Stomach smooth muscle (tissue), 2 donors: ENCODE results near the gene EGFL7.

Experiments
- H3K27ac ChIP-seq: one replicate; pipeline ENCODE4 v1.7.0; 2013; ENCODE audit warnings: mild to moderate bottlenecking, low read length, inconsistent platforms
- H3K27me3 ChIP-seq, 2 donors: one replicate each; pipeline ENCODE4 v1.7.0; 2013; ENCODE audit warnings: low read length in 2 of 2; ENCODE audit not compliant: insufficient read depth in 2 of 2, control insufficient read depth in 1 of 2
- H3K36me3 ChIP-seq, 2 donors: one replicate each; pipeline ENCODE4 v1.7.0; 2013; ENCODE audit warnings: low read length in 2 of 2; ENCODE audit not compliant: control insufficient read depth in 2 of 2, insufficient read depth in 2 of 2
- H3K4me1 ChIP-seq: one replicate; pipeline ENCODE4 v1.7.0; 2013; ENCODE audit warnings: low read length; ENCODE audit not compliant: control insufficient read depth, insufficient read depth
- H3K4me3 ChIP-seq, 2 donors: one replicate each; pipeline ENCODE4 v1.7.0; 2013; ENCODE audit warnings: low read length in 2 of 2
- H3K9ac ChIP-seq, 2 donors: one replicate each; pipeline ENCODE4 v1.7.0; 2013; ENCODE audit warnings: low read length in 2 of 2, mild to moderate bottlenecking in 1 of 2
- H3K9me3 ChIP-seq, 2 donors: one replicate each; pipeline ENCODE4 v1.7.0; 2013; ENCODE audit warnings: low read length in 2 of 2; ENCODE audit not compliant: control insufficient read depth in 2 of 2
- donor health status: healthy.
- donor health status: Pancreatic carcinoma.

EGFL7 gene

GRCh38 chr9:136684799-136685198, 22.1 kb downstream of the EGFL7 start:
- Histone ChIP-seq H3K27ac (no peak overlapping the region), H3K4me3 (no peak overlapping the region), H3K9me3 (no peaks in the 10 kb centered on the region), H3K4me1 (peaks cover 23% of the 10 kb centered on the region), H3K9ac (no peak overlapping the region), H3K36me3 (no peaks in the 10 kb centered on the region), H3K27me3 (no peaks in the 10 kb centered on the region)

- no peaks in the 10 kb centered on the region for H3K36me3 ChIP-seq
- H3K27ac ChIP-seq, result no peak overlapping the region
- H3K9me3 ChIP-seq, result no peaks in the 10 kb centered on the region
- no peaks in the 10 kb centered on the region for H3K27me3 ChIP-seq
- H3K4me1 ChIP-seq, result peaks cover 23% of the 10 kb centered on the region
- H3K4me3 ChIP-seq, result no peak overlapping the region
- H3K9ac ChIP-seq, result peak overlapping the region in 1 of 2 donors; percentile 69
Observed at GRCh38 chr9:136685216-136685615, 22.5 kb downstream of the EGFL7 start.

GRCh38 chr9:136685790-136686533, 23.2 kb downstream of the EGFL7 start:
- Histone ChIP-seq H3K4me3 (peak overlapping the region; percentile 69 to 79), H3K27ac (no peak overlapping the region), H3K27me3 (no peaks in the 10 kb centered on the region), H3K36me3 (no peaks in the 10 kb centered on the region), H3K9me3 (no peaks in the 10 kb centered on the region), H3K4me1 (peaks cover 26% of the 10 kb centered on the region), H3K9ac (peak overlapping the region; percentile 60 to 69)

- H3K27me3 ChIP-seq, result no peaks in the 10 kb centered on the region
- no peaks in the 10 kb centered on the region for H3K36me3 ChIP-seq
- H3K9me3 ChIP-seq, result no peaks in the 10 kb centered on the region
- peak overlapping the region; percentile 60 to 69 for H3K9ac ChIP-seq
- no peak overlapping the region for H3K27ac ChIP-seq
- peak overlapping the region; percentile 69 to 79 for H3K4me3 ChIP-seq
- H3K4me1 ChIP-seq, result peaks cover 26% of the 10 kb centered on the region
Observed at GRCh38 chr9:136686534-136686793, 23.7 kb downstream of the EGFL7 start.

- H3K4me3 ChIP-seq, result peak within 1 kb of the TSS; percentile 69 to 79
- peaks cover 26% of the 10 kb centered on the region for H3K4me1 ChIP-seq
- H3K36me3 ChIP-seq, result no peaks in the 10 kb centered on the region
- H3K27me3 ChIP-seq, result no peaks in the 10 kb centered on the region
- peak within 1 kb of the TSS; percentile 60 to 69 for H3K9ac ChIP-seq
- peak within 1 kb of the TSS; percentile 37 for H3K27ac ChIP-seq
- no peaks in the 10 kb centered on the region for H3K9me3 ChIP-seq
Observed at GRCh38 chr9:136686794-136687711, 24.3 kb downstream of the EGFL7 start, which contains the start of gene AGPAT2. Gene AGPAT2, minus strand, starts transcription at chr9:136687457. Its CDS starts 100 bp downstream, at chr9:136687357.

GRCh38 chr9:136687721-136688223, 25.1 kb downstream of the EGFL7 start:
- Histone ChIP-seq H3K9me3 (no peaks in the 10 kb centered on the region), H3K36me3 (no peaks in the 10 kb centered on the region), H3K4me3 (no peak overlapping the region), H3K27me3 (no peaks in the 10 kb centered on the region), H3K4me1 (peaks cover 26% of the 10 kb centered on the region), H3K9ac (no peak overlapping the region), H3K27ac (peak overlapping the region; percentile 18)

- Histone ChIP-seq H3K27me3 (no peaks in the 10 kb centered on the region), H3K9me3 (no peaks in the 10 kb centered on the region), H3K9ac (no peak overlapping the region), H3K4me1 (peaks cover 26% of the 10 kb centered on the region), H3K27ac (peak overlapping the region; percentile 37), H3K36me3 (no peaks in the 10 kb centered on the region), H3K4me3 (no peak overlapping the region)
Observed at GRCh38 chr9:136688274-136689107, 25.8 kb downstream of the EGFL7 start.

GRCh38 chr9:136689108-136689460, 26.4 kb downstream of the EGFL7 start:
- H3K27me3 ChIP-seq, result no peaks in the 10 kb centered on the region
- H3K4me1 ChIP-seq, result peaks cover 22% of the 10 kb centered on the region
- no peak overlapping the region for H3K4me3 ChIP-seq
- H3K27ac ChIP-seq, result no peak overlapping the region
- no peaks in the 10 kb centered on the region for H3K36me3 ChIP-seq
- H3K9me3 ChIP-seq, result no peaks in the 10 kb centered on the region
- H3K9ac ChIP-seq, result no peak overlapping the region

- H3K4me1 ChIP-seq, result peaks cover 18% of the 10 kb centered on the region
- no peaks in the 10 kb centered on the region for H3K27me3 ChIP-seq
- no peaks in the 10 kb centered on the region for H3K36me3 ChIP-seq
- no peak overlapping the region for H3K27ac ChIP-seq
- no peaks in the 10 kb centered on the region for H3K9me3 ChIP-seq
- no peak overlapping the region for H3K4me3 ChIP-seq
- no peak overlapping the region for H3K9ac ChIP-seq
Observed at GRCh38 chr9:136690104-136690805, 27.5 kb downstream of the EGFL7 start.

GRCh38 chr9:136690806-136691261, 28.1 kb downstream of the EGFL7 start:
- H3K9ac ChIP-seq, result no peak overlapping the region
- H3K27ac ChIP-seq, result no peak overlapping the region
- H3K36me3 ChIP-seq, result no peaks in the 10 kb centered on the region
- no peak overlapping the region for H3K4me3 ChIP-seq
- no peaks in the 10 kb centered on the region for H3K27me3 ChIP-seq
- peaks cover 13% of the 10 kb centered on the region for H3K4me1 ChIP-seq
- no peaks in the 10 kb centered on the region for H3K9me3 ChIP-seq
